H1 (cell line): ENCODE results near the gene CEBPB. TPM values are rescaled to one million over a fixed set of nuclear protein-coding genes. Genes with fewer than 3 reads are reported as not detected.

ENCODE experiments used
- CTCF ChIA-PET: fragments of 300-600 bp; sonication (Branson Sonifier 250); formaldehyde crosslinking; loops from one replicate; lab custom pipeline; 2021; ENCODE audit not compliant: partially characterized antibody; lab: Charles Lee
- POLR2A ChIA-PET: fragments of 300-600 bp; sonication (Branson Sonifier 250); formaldehyde crosslinking; loops from one replicate; lab custom pipeline; 2021; ENCODE audit warnings: inconsistent platforms; ENCODE audit not compliant: partially characterized antibody; lab: Charles Lee
- DNase-seq, 2 experiments: peaks; one replicate each; pipeline versions ENCODE4 v3.0.0 to v3.0.0-alpha.2; 2010 to 2022; ENCODE audit warnings: low spot score in 2 of 2, low read depth in 1 of 2, mixed read lengths in 1 of 2
- FAIRE-seq: peaks from 2 replicates; lab custom pipeline; 2011; peaks lifted over from hg19 to GRCh38; lab: Jason Lieb, UNC
- H2AFZ ChIP-seq: 2 replicates; pipeline ENCODE4 v1.8.1; 2012; ENCODE audit warnings: low read length, inconsistent platforms
- H2AK5ac ChIP-seq: 2 replicates; pipeline ENCODE4 v1.6.1; 2013; ENCODE audit warnings: low read depth, low read length
- H2BK120ac ChIP-seq: replicated peaks from 2 replicates; pipeline ENCODE3; 2013; ENCODE audit warnings: low read depth, low read length, inconsistent platforms
- H2BK12ac ChIP-seq: 2 replicates; pipeline ENCODE4 v1.6.1; 2013; ENCODE audit warnings: low read depth, low read length
- H2BK15ac ChIP-seq: 2 replicates; pipeline ENCODE4 v1.6.1; 2013; ENCODE audit warnings: low read length
- H2BK20ac ChIP-seq: 2 replicates; pipeline ENCODE4 v1.6.1; 2013; ENCODE audit warnings: low read length
- H2BK5ac ChIP-seq: 2 replicates; pipeline ENCODE4 v1.6.1; 2013; ENCODE audit warnings: low read depth, low read length
- H3K14ac ChIP-seq: 2 replicates; pipeline ENCODE4 v1.6.1; 2013; ENCODE audit warnings: inconsistent platforms; ENCODE audit not compliant: insufficient read length
- H3K18ac ChIP-seq: 2 replicates; pipeline ENCODE4 v1.6.1; 2013; ENCODE audit warnings: low read length; ENCODE audit errors: extremely low read depth
- H3K23ac ChIP-seq: 2 replicates; pipeline ENCODE4 v1.6.1; 2013; ENCODE audit warnings: inconsistent platforms; ENCODE audit not compliant: insufficient read length
- H3K23me2 ChIP-seq: 2 replicates; pipeline ENCODE4 v1.6.1; 2013; ENCODE audit warnings: low read depth, low read length
- H3K27ac ChIP-seq: 2 replicates; pipeline ENCODE4 v1.6.1; 2011; ENCODE audit warnings: low read depth, low read length, inconsistent platforms
- H3K27me3 ChIP-seq, 4 experiments: replicated peaks in 1 of 4; 1 replicate in 1 of 4; 2 replicates in 3 of 4; pipeline versions ENCODE4 v1.6.1 to v1.8.1; 2011 to 2013; ENCODE audit warnings: low read length in 3 of 4, mild to moderate bottlenecking in 3 of 4, inconsistent platforms in 2 of 4, mixed read lengths in 2 of 4, moderate library complexity in 1 of 4; ENCODE audit not compliant: control insufficient read depth in 3 of 4, insufficient read depth in 3 of 4; ENCODE audit errors: extremely low read depth in 1 of 4
- H3K36me3 ChIP-seq, 4 experiments: 2 replicates each; pipeline versions ENCODE4 v1.6.1 to v1.8.1; 2011 to 2013; ENCODE audit warnings: mild to moderate bottlenecking in 4 of 4, low read length in 3 of 4, moderate library complexity in 2 of 4, control low read depth in 1 of 4, inconsistent platforms in 1 of 4; ENCODE audit not compliant: insufficient read depth in 4 of 4, control insufficient read depth in 2 of 4
- H3K4ac ChIP-seq: replicated peaks from 2 replicates; pipeline ENCODE3; 2013; ENCODE audit warnings: low read length, low read depth, mixed read lengths, inconsistent platforms; ENCODE audit not compliant: insufficient read length
- H3K4me1 ChIP-seq, 4 experiments: replicated peaks in 1 of 4; 1 replicate in 1 of 4; 2 replicates in 3 of 4; pipeline versions ENCODE4 v1.6.1 to v1.8.1; 2011 to 2013; ENCODE audit warnings: low read length in 3 of 4, inconsistent platforms in 2 of 4, mixed read lengths in 1 of 4; ENCODE audit not compliant: insufficient read depth in 4 of 4, control insufficient read depth in 3 of 4
- H3K4me2 ChIP-seq, 2 experiments: 2 replicates each; pipeline versions ENCODE4 v1.6.1 to v1.8.1; 2011 to 2013; ENCODE audit warnings: low read depth in 2 of 2, low read length in 2 of 2, control low read depth in 1 of 2, inconsistent platforms in 1 of 2, mild to moderate bottlenecking in 1 of 2; ENCODE audit not compliant: insufficient read depth in 1 of 2
- H3K4me3 ChIP-seq, 4 experiments: fragments of 200-600, 300-600 bp in 1 of 4; sonication (generic), shearing (Covaris generic), sonication (Bioruptor Twin) in 1 of 4; 2 replicates each; pipeline versions ENCODE4 v1.5.1 to v1.8.1; 2011 to 2016; ENCODE audit warnings: low read length in 4 of 4, low read depth in 3 of 4, control low read depth in 2 of 4, inconsistent platforms in 2 of 4, mild to moderate bottlenecking in 2 of 4, mixed read lengths in 1 of 4, moderate library complexity in 1 of 4; ENCODE audit not compliant: insufficient read depth in 2 of 4; ENCODE audit errors: extremely low read depth in 1 of 4
- H3K56ac ChIP-seq: replicated peaks from 2 replicates; pipeline ENCODE3; 2013; ENCODE audit warnings: low read depth, mild to moderate bottlenecking, mixed read lengths, low read length, inconsistent platforms; ENCODE audit not compliant: insufficient read length
- H3K79me1 ChIP-seq: 2 replicates; pipeline ENCODE4 v1.6.1; 2013; ENCODE audit warnings: low read depth, low read length, control low read depth
- H3K79me2 ChIP-seq, 2 experiments: 2 replicates each; pipeline versions ENCODE4 v1.6.1 to v1.8.1; 2012 to 2013; ENCODE audit warnings: low read length in 2 of 2, mild to moderate bottlenecking in 2 of 2, inconsistent platforms in 1 of 2; ENCODE audit not compliant: insufficient read depth in 2 of 2, control insufficient read depth in 1 of 2
- H3K9ac ChIP-seq, 4 experiments: replicated peaks in 1 of 4; 1 replicate in 1 of 4; 2 replicates in 3 of 4; pipeline versions ENCODE4 v1.6.1 to v1.8.1; 2011 to 2013; ENCODE audit warnings: low read depth in 3 of 4, low read length in 3 of 4, control low read depth in 2 of 4, mild to moderate bottlenecking in 2 of 4, moderate library complexity in 2 of 4, inconsistent platforms in 1 of 4; ENCODE audit errors: extremely low read depth in 1 of 4
- H3K9me3 ChIP-seq, 2 experiments: 2 replicates each; pipeline versions ENCODE4 v1.6.1 to v1.8.1; 2012 to 2013; ENCODE audit warnings: mild to moderate bottlenecking in 2 of 2, moderate library complexity in 2 of 2, control low read depth in 1 of 2, inconsistent platforms in 1 of 2, low read depth in 1 of 2, low read length in 1 of 2, mixed read lengths in 1 of 2; ENCODE audit not compliant: insufficient read depth in 2 of 2
- H4K20me1 ChIP-seq, 2 experiments: replicated peaks in 1 of 2; 2 replicates each; pipeline versions ENCODE3 to v1.8.1; 2011 to 2013; ENCODE audit warnings: inconsistent platforms in 2 of 2, low read length in 2 of 2, mild to moderate bottlenecking in 1 of 2; ENCODE audit not compliant: insufficient read depth in 2 of 2, control insufficient read depth in 1 of 2
- H4K5ac ChIP-seq: 2 replicates; pipeline ENCODE4 v1.6.1; 2013; ENCODE audit warnings: low read length, low read depth, mixed read lengths, inconsistent platforms; ENCODE audit not compliant: insufficient read length
- H4K8ac ChIP-seq: 2 replicates; pipeline ENCODE4 v1.8.0; 2013; ENCODE audit warnings: mild to moderate bottlenecking, moderate library complexity, low read length, inconsistent platforms; ENCODE audit not compliant: insufficient read depth; ENCODE audit errors: extremely low read depth
- H4K91ac ChIP-seq: replicated peaks from 2 replicates; pipeline ENCODE3; 2013; ENCODE audit warnings: low read length, mixed read lengths, inconsistent platforms; ENCODE audit not compliant: insufficient read length
- BCL11A ChIP-seq, 2 experiments: IDR thresholded peaks; one replicate each; pipeline ENCODE4 v1.6.1; 2011; ENCODE audit warnings: low read depth in 2 of 2, low read length in 2 of 2, mild to moderate bottlenecking in 2 of 2
- CBX5 ChIP-seq: fragments of 300-800, 300-1000 bp; sonication (generic); IDR thresholded peaks from 2 replicates; pipeline ENCODE4 v1.7.1; 2016; ENCODE audit warnings: antibody characterized with exemption, low read length, low read depth
- CHD1 ChIP-seq: IDR thresholded peaks from 2 replicates; pipeline ENCODE4 v1.6.1; 2012; ENCODE audit warnings: low read depth, low read length, improper control_type of control experiment
- EP300 ChIP-seq, 2 experiments: IDR thresholded peaks; 1 replicate in 1 of 2; 2 replicates in 1 of 2; pipeline ENCODE4 v1.6.1; 2011 to 2012; ENCODE audit warnings: low read depth in 2 of 2, low read length in 2 of 2, mild to moderate bottlenecking in 2 of 2, borderline replicate concordance in 1 of 2, inconsistent platforms in 1 of 2, moderate library complexity in 1 of 2
- HDAC6 ChIP-seq: IDR thresholded peaks from one replicate; pipeline ENCODE4 v1.7.1; 2012; ENCODE audit warnings: low read depth, mild to moderate bottlenecking, inconsistent platforms, low read length, moderate library complexity
- JUN ChIP-seq: IDR thresholded peaks from 2 replicates; pipeline ENCODE4 v1.6.1; 2011; ENCODE audit warnings: low read depth, mild to moderate bottlenecking, improper control_type of control experiment, low read length
- NANOG ChIP-seq: IDR thresholded peaks from 2 replicates; pipeline ENCODE4 v1.6.1; 2011; ENCODE audit warnings: low read length, low read depth, mild to moderate bottlenecking, inconsistent platforms; ENCODE audit not compliant: insufficient read depth, poor library complexity, severe bottlenecking
- PHF8 ChIP-seq: fragments of 200-600 bp; sonication (generic); conservative IDR thresholded peaks from 2 replicates; pipeline ENCODE4 v1.7.1; 2012; ENCODE audit warnings: low read depth, mild to moderate bottlenecking, inconsistent platforms, low read length, moderate library complexity
- POLR2A ChIP-seq, 2 experiments: IDR thresholded peaks; 1 replicate in 1 of 2; 2 replicates in 1 of 2; pipeline ENCODE4 v1.6.1; 2011; ENCODE audit warnings: low read depth in 2 of 2, low read length in 2 of 2, mild to moderate bottlenecking in 2 of 2; ENCODE audit errors: control extremely low read depth in 1 of 2
- RBBP5 ChIP-seq: IDR thresholded peaks from 2 replicates; pipeline ENCODE4 v1.7.1; 2012; ENCODE audit warnings: low read depth, mild to moderate bottlenecking, inconsistent platforms, low read length, moderate library complexity, borderline replicate concordance
- SAP30 ChIP-seq: fragments of 300-600 bp; sonication (generic); IDR thresholded peaks from 2 replicates; pipeline ENCODE4 v1.7.1; 2012; ENCODE audit warnings: low read length, moderate library complexity, mild to moderate bottlenecking, inconsistent platforms; ENCODE audit not compliant: insufficient read depth, insufficient replicate concordance
- SP1 ChIP-seq: IDR thresholded peaks from 2 replicates; pipeline ENCODE4 v1.6.1; 2011; ENCODE audit warnings: low read depth, low read length
- SP4 ChIP-seq: IDR thresholded peaks from 2 replicates; pipeline ENCODE4 v1.6.1; 2012; ENCODE audit warnings: low read length, inconsistent platforms
- SUZ12 ChIP-seq: fragments of 200-600 bp; sonication (generic); IDR thresholded peaks from 2 replicates; pipeline ENCODE4 v1.6.1; 2012; ENCODE audit warnings: mild to moderate bottlenecking, inconsistent platforms, low read length, moderate library complexity, mixed read lengths
- TAF1 ChIP-seq: IDR thresholded peaks from 2 replicates; pipeline ENCODE4 v1.6.1; 2011; ENCODE audit warnings: mild to moderate bottlenecking, low read depth, low read length
- WGBS, 2 experiments: shearing (Covaris generic) in 1 of 2; methylation state at CpG; one replicate each; pipeline versions ENCODE4 v1.1.6 to v1.1.7; 2013 to 2015; ENCODE audit warnings: low lambda C conversion rate in 2 of 2, mixed read lengths in 2 of 2, inconsistent platforms in 1 of 2, low coverage in 1 of 2, missing lambda C conversion rate in 1 of 2; ENCODE audit not compliant: insufficient replicate concordance in 2 of 2, insufficient coverage in 1 of 2, insufficient read length in 1 of 2; ENCODE audit errors: extremely low coverage in 1 of 2, missing lambda C conversion rate in 1 of 2; 5-methylcytosine and 5-hydroxymethylcytosine counted together
- polyA plus RNA-seq, 7 experiments: library from polyadenylated mRNA; depleted of rRNA in 3 of 7; stranded (reverse) in 5 of 7; unstranded in 2 of 7; fragments of >200 nt in 5 of 7; fragments of 200-250 nt in 2 of 7; gene quantifications; 1 replicate in 5 of 7; 2 replicates in 1 of 7; 4 replicates in 1 of 7; pipeline versions ENCODE4 v1.2.1 to v1.2.3, GENCODE V29; 2011 to 2013; ENCODE audit warnings: missing spikeins in 2 of 7, mixed read lengths in 2 of 7
- total RNA-seq: library from RNA; stranded (reverse); fragmentation: NEBNext Ultra II Directional; extraction: Animal tissue kit (Norgen Biotek cat#: 25700); gene quantifications from 2 replicates; pipeline ENCODE4 v1.2.1, GENCODE V29; 2021

Gene CEBPB
- total and polyA plus RNA-seq, 2 of the 8 experiments (the other 6 are each of a cell fraction or from before 2014, with no cell fraction given), result 7.1 to 24.1 TPM

DNA sequence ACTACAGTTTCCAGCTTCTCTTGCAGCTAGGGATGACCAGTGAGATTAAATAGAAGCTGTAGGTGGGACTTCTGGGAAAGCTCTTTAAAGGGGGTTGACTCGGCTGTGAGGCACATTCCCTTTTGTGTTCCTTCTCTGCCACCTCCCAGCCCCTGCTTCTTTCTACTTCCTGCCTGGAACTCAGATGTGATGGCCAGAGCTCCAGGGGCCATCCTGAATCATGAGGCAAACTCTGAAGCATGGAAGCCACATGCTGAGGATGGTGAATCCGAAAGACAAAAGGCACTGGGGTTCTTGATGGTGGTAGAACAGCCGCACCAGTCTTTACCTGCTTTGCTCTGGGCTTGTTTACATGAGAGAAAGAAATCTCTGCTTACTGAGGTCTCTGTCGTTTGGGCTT is 9.1 kb downstream of the CEBPB start:
- no peak for FAIRE-seq
- no peak overlapping the region for H3K9ac ChIP-seq
- H2BK12ac ChIP-seq, result no peak overlapping the region
- no peak overlapping the region for H2AK5ac ChIP-seq
- no peak overlapping the region for H2BK120ac ChIP-seq
- H4K91ac ChIP-seq, result no peak overlapping the region
- H3K4me2 ChIP-seq, result no peak overlapping the region
- peaks cover 2 to 12% of the 10 kb centered on the region in 2 experiments; a peak in 2 of 4 replicates for H3K9me3 ChIP-seq
- peaks cover 3 to 12% (median 6%) of the 10 kb centered on the region in 4 experiments; a peak in 6 of 7 replicates for H3K4me1 ChIP-seq
- H2BK15ac ChIP-seq, result no peak overlapping the region
- H4K8ac ChIP-seq, result no peak overlapping the region
- H2AFZ ChIP-seq, result no peak overlapping the region
- H4K5ac ChIP-seq, result no peak overlapping the region
- no peak overlapping the region for H3K56ac ChIP-seq
- H3K14ac ChIP-seq, result no peak overlapping the region
- no peak overlapping the region for H3K4ac ChIP-seq
- WGBS, 2 experiments, result 68% methylated on average over 4 of the region's 4 CpGs; no CpG with 5 or more reads in 1 of the 2 experiments
- H3K27ac ChIP-seq, result no peak overlapping the region
- H3K79me1 ChIP-seq, result no peaks in the 10 kb centered on the region
- H3K23me2 ChIP-seq, result no peaks in the 10 kb centered on the region
- ChIA-PET POLR2A (interaction anchor here (1.0 to 4.8 kb wide), 2 partner anchors 9 to 122 kb away, joined by 3 to 25 read pairs; partner anchors contain the start of gene CEBPB), CTCF (interaction anchor here (0.6 to 1.8 kb wide), 13 partner anchors 8 to 264 kb away, joined by 3 to 7 read pairs (median 4); partner anchors contain the start of gene CEBPB)
- no peak overlapping the region for H3K18ac ChIP-seq
- H3K4me3 ChIP-seq, result no peak overlapping the region
- H4K20me1 ChIP-seq, result no peaks in the 10 kb centered on the region
- H3K27me3 ChIP-seq, result no peaks in the 10 kb centered on the region
- H2BK20ac ChIP-seq, result no peak overlapping the region
- no peak for DNase-seq
- H2BK5ac ChIP-seq, result no peak overlapping the region
- no peak overlapping the region for H3K23ac ChIP-seq
- H3K79me2 ChIP-seq, result no peaks in the 10 kb centered on the region
- no peaks in the 10 kb centered on the region for H3K36me3 ChIP-seq
- TF ChIP-seq CHD1, result no peak
- TF ChIP-seq BCL11A (IDR thresholded peaks at IDR 0.05; ENCODE audit: low read depth in 2 of 2, low read length in 2 of 2), result no peak
- TF ChIP-seq RBBP5, result no peak
- TF ChIP-seq PHF8, result no peak
- no peak for TF ChIP-seq SUZ12
- no peak for TF ChIP-seq SAP30
- TF ChIP-seq SP1, result no peak
- peak in 1 of 2 experiments; percentile 47; a peak in 1 of 3 replicates for TF ChIP-seq EP300 (IDR thresholded peaks at IDR 0.05; ENCODE audit: borderline replicate concordance in 1 of 2, low read depth in 2 of 2, low read length in 2 of 2)
- TF ChIP-seq CBX5, result no peak
- no peak for TF ChIP-seq POLR2A (IDR thresholded peaks at IDR 0.05; ENCODE audit: control extremely low read depth in 1 of 2, low read depth in 2 of 2, low read length in 2 of 2)
- no peak for TF ChIP-seq JUN
- TF ChIP-seq NANOG, result peak; percentile 51
- TF ChIP-seq TAF1, result no peak
- no peak for TF ChIP-seq SP4
- TF ChIP-seq HDAC6, result no peak
